Rectal smooth muscle tissue (tissue), 1 donor: ENCODE data around the gene SLC22A2.

ENCODE experiments used
- H3K27ac ChIP-seq: one replicate; pipeline ENCODE4 v1.7.0; 2013; ENCODE audit warnings: low read depth, low read length, inconsistent platforms
- H3K27me3 ChIP-seq: one replicate; pipeline ENCODE4 v1.7.0; 2013; ENCODE audit warnings: low read length; ENCODE audit not compliant: control insufficient read depth, insufficient read depth
- H3K36me3 ChIP-seq: one replicate; pipeline ENCODE4 v1.7.0; 2013; ENCODE audit warnings: low read length; ENCODE audit not compliant: control insufficient read depth, insufficient read depth
- H3K4me1 ChIP-seq: one replicate; pipeline ENCODE4 v1.7.0; 2013; ENCODE audit warnings: low read length; ENCODE audit not compliant: control insufficient read depth, insufficient read depth
- H3K4me3 ChIP-seq: one replicate; pipeline ENCODE4 v1.7.0; 2013; ENCODE audit warnings: low read length
- H3K9ac ChIP-seq: one replicate; pipeline ENCODE4 v1.7.0; 2013; ENCODE audit warnings: low read length

SLC22A2 gene

DNA sequence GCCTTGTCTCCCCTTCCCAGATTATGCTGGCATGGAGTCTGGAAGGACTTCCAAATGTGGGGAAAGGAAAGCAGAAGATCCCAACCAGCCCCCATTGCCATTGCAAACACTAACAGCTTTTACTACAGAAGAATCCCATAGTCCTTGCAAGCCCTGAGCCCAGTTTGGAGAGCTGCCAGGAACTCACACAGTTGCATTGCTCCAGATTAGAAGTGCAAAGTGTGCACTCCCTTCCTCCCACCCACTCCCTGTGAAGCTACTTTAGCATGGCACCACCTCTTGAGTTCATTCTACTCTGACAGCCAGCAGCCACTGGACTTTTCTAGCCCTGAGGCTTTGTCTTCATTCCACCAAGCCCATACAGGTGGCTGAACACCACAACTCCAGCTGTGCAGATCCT is 67.6 kb downstream of the SLC22A2 start:
- H3K36me3 ChIP-seq, result no peaks in the 10 kb centered on the region
- H3K4me3 ChIP-seq, result no peak overlapping the region
- no peaks in the 10 kb centered on the region for H3K4me1 ChIP-seq
- no peak overlapping the region for H3K27ac ChIP-seq
- H3K9ac ChIP-seq, result no peak overlapping the region
- H3K27me3 ChIP-seq, result no peaks in the 10 kb centered on the region

DNA sequence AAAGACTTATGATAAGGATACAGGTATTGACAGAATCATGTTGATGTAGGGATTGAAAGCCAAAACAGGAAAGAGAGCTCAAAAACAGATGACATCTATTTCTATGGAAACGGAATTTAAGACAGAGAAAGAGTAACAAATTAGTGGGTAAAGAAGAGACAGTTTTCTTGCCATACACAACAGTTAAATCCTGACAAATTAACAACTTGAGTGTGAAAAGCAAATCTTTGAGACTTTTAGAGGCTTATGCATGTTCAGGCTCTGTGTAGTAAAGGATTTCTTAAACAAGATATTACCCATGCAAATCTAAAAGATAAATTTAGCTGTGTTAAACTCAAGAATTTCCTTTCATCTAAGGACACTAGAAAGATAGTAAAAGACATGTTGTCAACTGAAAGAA is 68.5 kb downstream of the SLC22A2 start:
- no peaks in the 10 kb centered on the region for H3K36me3 ChIP-seq
- no peaks in the 10 kb centered on the region for H3K4me1 ChIP-seq
- no peak overlapping the region for H3K4me3 ChIP-seq
- H3K27me3 ChIP-seq, result no peaks in the 10 kb centered on the region
- H3K27ac ChIP-seq, result no peak overlapping the region
- no peak overlapping the region for H3K9ac ChIP-seq

DNA sequence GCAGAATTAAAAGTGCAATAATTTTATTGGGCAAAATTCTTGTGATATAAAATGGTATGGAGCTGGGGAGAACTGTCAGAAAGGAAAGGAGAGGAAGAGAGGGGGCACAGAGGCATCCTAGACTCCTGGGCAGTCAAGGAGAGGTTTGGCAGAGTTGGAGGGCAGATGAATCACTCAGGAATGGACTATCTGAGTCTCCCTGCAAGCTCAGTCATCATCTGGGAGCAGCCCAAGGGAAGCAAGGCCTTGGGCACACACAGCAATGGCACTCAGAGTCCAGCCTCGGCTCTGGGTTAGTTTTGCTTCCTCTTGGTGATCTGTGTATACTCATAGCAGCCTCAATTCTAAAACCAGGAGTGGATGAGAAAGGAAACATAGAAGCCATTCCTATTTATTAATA is 69.8 kb downstream of the SLC22A2 start:
- no peak overlapping the region for H3K4me3 ChIP-seq
- H3K36me3 ChIP-seq, result no peaks in the 10 kb centered on the region
- no peak overlapping the region for H3K27ac ChIP-seq
- H3K9ac ChIP-seq, result no peak overlapping the region
- H3K4me1 ChIP-seq, result no peaks in the 10 kb centered on the region
- H3K27me3 ChIP-seq, result no peaks in the 10 kb centered on the region

DNA sequence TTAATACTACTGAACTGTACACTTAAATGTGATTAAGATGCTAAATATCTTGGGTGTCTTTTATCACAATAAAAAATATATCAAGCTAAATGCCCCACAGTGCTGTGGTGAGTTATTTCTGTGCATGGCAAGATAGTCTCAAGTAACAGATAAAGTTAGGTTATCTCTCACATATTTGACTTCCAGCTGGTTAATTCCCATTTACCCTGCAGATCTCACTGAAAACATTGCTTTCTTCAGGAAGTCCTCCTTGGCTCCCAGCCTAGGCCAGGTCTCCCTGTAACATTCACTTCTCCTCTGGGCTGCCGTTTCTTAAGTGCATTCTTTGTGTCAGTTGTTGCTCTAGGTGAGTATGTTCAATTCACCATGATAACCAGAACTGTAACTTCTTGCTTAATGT is 77.9 kb downstream of the SLC22A2 start:
- Histone ChIP-seq H3K36me3 (no peaks in the 10 kb centered on the region), H3K27ac (no peak overlapping the region), H3K4me1 (no peaks in the 10 kb centered on the region), H3K4me3 (no peak overlapping the region), H3K9ac (no peak overlapping the region), H3K27me3 (no peaks in the 10 kb centered on the region)

DNA sequence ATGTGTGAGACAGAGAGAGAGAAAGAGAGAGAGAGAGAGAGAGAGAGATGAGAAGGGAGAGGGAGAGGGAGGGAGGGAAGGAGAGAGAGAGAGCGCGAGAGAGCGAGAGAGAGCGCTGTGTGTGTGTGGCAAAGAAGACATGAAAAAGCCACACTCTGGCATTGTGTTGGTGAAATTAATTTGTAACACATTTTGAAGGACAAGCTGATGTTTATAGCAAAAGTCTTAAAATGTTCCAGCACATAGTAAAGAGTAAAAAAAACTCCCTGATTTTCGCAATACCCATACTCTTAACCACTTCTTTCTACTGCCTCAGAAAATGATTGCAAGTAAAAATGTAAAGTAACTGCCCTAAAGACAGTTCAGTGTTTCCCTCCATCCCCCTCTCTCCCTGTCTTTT is 80.3 kb downstream of the SLC22A2 start:
- no peak overlapping the region for H3K4me3 ChIP-seq
- H3K9ac ChIP-seq, result no peak overlapping the region
- H3K4me1 ChIP-seq, result no peaks in the 10 kb centered on the region
- H3K36me3 ChIP-seq, result no peaks in the 10 kb centered on the region
- no peaks in the 10 kb centered on the region for H3K27me3 ChIP-seq
- H3K27ac ChIP-seq, result no peak overlapping the region

DNA sequence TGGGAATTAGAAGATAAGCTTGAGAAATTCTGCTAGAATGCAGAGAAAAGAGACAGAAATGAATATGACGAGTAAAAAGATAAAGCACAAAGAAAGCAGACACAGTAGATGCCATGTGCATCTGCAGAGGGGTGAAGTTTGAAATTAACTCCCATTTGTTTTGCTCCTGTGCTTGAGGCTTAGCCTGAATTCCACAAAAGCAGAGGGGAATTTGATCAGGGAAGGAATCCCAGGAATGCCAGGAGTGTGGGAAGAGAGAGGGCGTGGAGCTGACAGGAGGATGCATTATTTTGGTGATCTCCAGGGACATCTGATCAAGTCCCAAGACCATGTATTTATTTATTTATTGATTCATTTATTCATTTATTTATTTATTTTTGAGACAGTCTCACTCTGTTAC is 81.4 kb downstream of the SLC22A2 start:
- H3K4me1 ChIP-seq, result no peaks in the 10 kb centered on the region
- H3K36me3 ChIP-seq, result no peaks in the 10 kb centered on the region
- no peaks in the 10 kb centered on the region for H3K27me3 ChIP-seq
- no peak overlapping the region for H3K27ac ChIP-seq
- H3K4me3 ChIP-seq, result no peak overlapping the region
- no peak overlapping the region for H3K9ac ChIP-seq

DNA sequence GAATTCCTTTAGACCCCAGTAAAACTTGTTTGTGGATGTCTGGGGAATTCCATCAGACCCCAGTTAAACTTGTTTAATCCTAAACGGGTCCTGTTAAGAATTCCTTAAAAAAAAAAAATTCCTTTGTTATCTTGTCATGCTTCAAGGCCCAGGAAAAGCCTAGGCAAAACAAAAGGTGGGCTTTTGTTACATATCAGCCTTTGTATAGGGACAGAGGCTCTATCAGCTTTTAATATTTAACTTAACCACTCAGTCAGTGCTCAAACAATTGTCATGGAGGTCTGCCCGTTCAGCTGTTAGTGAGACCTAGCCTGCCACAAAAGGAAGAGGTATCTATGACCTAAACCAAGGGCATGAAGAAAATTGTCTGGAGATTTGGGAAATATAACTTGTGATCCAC is 83.9 kb downstream of the SLC22A2 start:
- no peak overlapping the region for H3K27ac ChIP-seq
- H3K9ac ChIP-seq, result no peak overlapping the region
- no peaks in the 10 kb centered on the region for H3K36me3 ChIP-seq
- no peaks in the 10 kb centered on the region for H3K27me3 ChIP-seq
- no peak overlapping the region for H3K4me3 ChIP-seq
- H3K4me1 ChIP-seq, result no peaks in the 10 kb centered on the region

DNA sequence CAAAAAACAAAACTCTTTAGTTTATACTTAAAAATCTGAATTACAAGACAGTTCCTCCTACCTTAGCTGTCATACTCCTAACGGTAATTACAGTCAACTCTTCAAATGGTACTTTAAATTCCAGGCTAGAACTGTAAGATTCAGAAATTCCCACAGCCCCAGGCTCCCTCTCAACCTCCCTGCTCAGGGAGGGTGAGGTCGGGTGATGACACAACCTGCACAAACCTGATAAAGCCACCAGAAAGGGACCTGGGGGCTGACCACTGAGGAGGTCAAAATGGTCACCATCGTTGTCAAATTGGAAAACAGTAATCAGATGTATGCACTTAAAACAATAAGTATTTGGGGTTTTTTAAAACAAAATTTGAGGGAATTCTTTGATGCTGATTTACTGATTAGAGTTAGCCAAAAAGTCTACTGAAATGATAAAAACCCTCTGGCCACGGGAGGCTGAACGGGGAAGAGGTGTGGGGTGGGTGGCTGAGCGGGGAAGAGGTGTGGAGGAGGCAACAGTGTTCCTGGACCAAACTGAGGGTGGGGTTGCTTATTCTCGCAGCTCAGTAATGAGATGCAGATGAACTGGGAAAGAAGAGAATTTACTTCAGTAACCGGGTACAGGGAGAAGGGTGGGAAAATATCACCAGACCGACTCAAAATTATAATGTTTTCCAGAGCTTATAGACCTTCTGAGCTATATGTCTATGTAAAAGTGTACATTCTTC is 84.7 kb downstream of the SLC22A2 start:
- Histone ChIP-seq H3K36me3 (no peaks in the 10 kb centered on the region), H3K4me1 (no peaks in the 10 kb centered on the region), H3K9ac (no peak overlapping the region), H3K4me3 (no peak overlapping the region), H3K27me3 (no peaks in the 10 kb centered on the region), H3K27ac (no peak overlapping the region)

DNA sequence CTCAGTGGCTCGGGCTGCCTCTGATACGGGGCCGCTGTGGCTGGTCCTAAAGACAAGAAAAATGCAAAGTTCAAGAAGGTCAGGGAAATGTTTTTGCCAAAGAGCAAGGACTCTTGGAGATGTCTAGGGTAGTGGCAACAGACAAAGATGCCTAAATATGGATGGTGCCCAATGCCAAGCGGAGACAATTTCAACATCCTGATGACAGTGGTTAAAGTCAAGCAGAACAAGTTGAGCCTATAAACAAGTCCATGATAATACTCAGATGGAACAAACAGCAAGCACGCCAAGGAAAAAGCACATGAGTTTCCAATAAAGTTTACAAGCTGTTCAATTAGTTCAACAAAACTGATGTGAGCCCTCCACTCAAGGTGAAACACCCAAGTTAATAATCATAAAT is 85.9 kb downstream of the SLC22A2 start:
- Histone ChIP-seq H3K4me1 (no peaks in the 10 kb centered on the region), H3K4me3 (no peak overlapping the region), H3K36me3 (no peaks in the 10 kb centered on the region), H3K27me3 (no peaks in the 10 kb centered on the region), H3K9ac (no peak overlapping the region), H3K27ac (no peak overlapping the region)

DNA sequence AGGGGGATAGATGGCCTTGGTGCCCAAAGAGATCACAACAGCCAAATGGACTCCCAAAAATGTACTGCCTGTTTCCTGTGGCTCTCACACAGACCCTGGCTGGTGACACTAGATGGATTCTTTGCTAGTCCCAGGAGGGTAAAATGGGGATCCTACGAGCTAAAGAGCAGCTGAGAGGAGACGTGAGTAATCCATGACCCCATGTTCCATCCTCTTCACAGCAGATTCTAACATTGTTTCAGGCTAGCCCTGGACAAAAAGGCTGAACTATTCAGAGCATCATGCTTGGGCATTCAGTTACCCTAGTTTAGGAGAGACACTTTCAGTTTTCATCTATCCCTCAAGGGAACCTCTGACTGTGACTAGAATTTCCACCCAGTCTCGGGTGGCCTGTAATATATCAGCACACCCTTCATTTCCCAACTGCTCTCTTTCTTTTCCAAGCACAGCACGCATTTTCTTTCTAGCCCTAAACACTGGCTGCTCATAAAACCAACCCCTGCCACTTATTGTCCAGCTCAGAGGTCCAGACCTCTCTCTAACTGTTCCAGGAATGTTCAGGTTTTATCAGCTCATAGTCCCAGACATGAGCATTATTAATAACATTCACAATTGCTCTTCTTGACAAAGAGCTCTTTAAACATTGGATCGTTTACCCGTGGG is 88.5 kb downstream of the SLC22A2 start:
- H3K27ac ChIP-seq, result no peak overlapping the region
- no peaks in the 10 kb centered on the region for H3K4me1 ChIP-seq
- no peak overlapping the region for H3K4me3 ChIP-seq
- H3K27me3 ChIP-seq, result no peaks in the 10 kb centered on the region
- H3K9ac ChIP-seq, result no peak overlapping the region
- no peaks in the 10 kb centered on the region for H3K36me3 ChIP-seq

DNA sequence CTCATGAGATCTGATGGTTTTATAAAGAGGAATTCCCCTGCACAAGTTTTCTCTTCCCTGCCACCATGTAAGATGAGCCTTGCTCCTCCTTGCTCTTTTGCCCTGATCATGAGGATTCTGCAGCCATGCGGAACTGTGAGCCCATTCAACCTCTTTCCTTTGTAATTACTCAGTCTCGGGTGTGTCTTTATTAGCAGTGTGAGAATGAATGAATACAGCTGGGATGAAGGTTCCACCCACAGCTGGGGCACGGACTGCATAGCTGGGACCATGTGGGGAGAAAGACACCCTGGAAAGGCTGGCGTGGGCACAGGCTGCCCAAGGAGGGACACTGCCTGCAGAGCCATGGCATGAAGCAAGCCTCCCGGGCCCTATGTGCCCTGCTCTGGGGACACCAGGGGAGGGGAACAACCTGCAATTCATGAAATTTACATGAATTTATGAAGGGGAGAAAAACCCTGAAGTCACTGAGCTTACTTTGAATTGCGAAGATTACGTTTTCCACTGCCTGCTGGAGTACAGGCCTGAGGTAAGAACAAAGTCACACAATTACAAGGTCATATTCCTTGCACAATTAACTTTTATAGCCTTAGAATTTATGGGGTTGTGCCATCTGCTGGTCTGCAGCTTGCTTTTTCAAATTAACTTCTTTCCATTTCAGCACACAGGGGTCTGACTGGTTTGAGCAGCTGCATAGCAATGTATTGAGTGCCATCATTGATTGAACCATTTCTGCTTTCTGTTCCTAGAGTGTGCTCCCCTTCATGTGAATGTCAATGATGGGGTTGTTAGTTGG is 90.8 kb downstream of the SLC22A2 start:
- H3K27ac ChIP-seq, result no peak overlapping the region
- H3K4me3 ChIP-seq, result no peak overlapping the region
- no peaks in the 10 kb centered on the region for H3K4me1 ChIP-seq
- no peaks in the 10 kb centered on the region for H3K36me3 ChIP-seq
- H3K27me3 ChIP-seq, result no peaks in the 10 kb centered on the region
- no peak overlapping the region for H3K9ac ChIP-seq
